H7 (cell line): Measurements from ENCODE around the gene TENT4B. TPM values are rescaled to one million over a fixed set of nuclear protein-coding genes. Genes with fewer than 3 reads are reported as not detected.
A peak's percentile ranks its signal among the peaks of the same experiment; 100 is the strongest.

Experiments used
- DNase-seq: peaks from one replicate; pipeline ENCODE4 v3.0.0; 2012
- H3K27me3 ChIP-seq: 2 replicates; pipeline ENCODE4 v1.6.0; 2011; ENCODE audit warnings: mild to moderate bottlenecking, low read length; ENCODE audit not compliant: control insufficient read depth, insufficient read depth
- H3K36me3 ChIP-seq: replicated peaks from 2 replicates; pipeline ENCODE4 v1.5.1; 2011; ENCODE audit warnings: low read length; ENCODE audit not compliant: control insufficient read depth, insufficient read depth
- H3K4me3 ChIP-seq: 2 replicates; pipeline ENCODE4 v1.5.1; 2011; ENCODE audit warnings: low read depth, mild to moderate bottlenecking, control low read depth, low read length, moderate library complexity; ENCODE audit not compliant: insufficient read depth
- total RNA-seq: library from RNA; depleted of rRNA; stranded (reverse); fragments of >200 nt; shearing (Covaris generic); gene quantifications from 2 replicates; pipeline ENCODE4 v1.2.3, GENCODE V29; 2014

TENT4B gene
- total RNA-seq, 1 experiment from 2014 or later: 9.7 TPM

DNA sequence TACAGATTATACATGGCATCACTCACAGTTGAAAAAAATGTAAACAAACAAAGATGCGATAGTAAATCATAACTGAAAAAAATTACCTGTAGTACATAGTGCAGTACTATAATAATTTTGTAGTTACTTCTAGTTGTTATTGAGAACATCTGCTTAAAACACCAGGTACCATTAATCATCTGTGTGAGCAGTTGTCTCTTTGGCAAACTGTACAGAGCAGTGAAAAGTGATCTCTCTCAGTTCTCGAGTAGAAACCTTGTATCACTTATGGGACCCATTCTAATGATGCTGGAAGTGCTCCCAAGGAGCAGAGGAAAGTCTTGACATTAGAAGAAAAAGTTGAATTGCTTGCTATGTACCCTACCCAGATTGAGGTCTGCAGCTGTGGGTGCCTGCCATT is 8.9 kb upstream of the TENT4B start:
- no peak for DNase-seq
- H3K4me3 ChIP-seq: no peak overlapping the region
- no peaks in the 10 kb centered on the region for H3K27me3 ChIP-seq
- no peaks in the 10 kb centered on the region for H3K36me3 ChIP-seq

DNA sequence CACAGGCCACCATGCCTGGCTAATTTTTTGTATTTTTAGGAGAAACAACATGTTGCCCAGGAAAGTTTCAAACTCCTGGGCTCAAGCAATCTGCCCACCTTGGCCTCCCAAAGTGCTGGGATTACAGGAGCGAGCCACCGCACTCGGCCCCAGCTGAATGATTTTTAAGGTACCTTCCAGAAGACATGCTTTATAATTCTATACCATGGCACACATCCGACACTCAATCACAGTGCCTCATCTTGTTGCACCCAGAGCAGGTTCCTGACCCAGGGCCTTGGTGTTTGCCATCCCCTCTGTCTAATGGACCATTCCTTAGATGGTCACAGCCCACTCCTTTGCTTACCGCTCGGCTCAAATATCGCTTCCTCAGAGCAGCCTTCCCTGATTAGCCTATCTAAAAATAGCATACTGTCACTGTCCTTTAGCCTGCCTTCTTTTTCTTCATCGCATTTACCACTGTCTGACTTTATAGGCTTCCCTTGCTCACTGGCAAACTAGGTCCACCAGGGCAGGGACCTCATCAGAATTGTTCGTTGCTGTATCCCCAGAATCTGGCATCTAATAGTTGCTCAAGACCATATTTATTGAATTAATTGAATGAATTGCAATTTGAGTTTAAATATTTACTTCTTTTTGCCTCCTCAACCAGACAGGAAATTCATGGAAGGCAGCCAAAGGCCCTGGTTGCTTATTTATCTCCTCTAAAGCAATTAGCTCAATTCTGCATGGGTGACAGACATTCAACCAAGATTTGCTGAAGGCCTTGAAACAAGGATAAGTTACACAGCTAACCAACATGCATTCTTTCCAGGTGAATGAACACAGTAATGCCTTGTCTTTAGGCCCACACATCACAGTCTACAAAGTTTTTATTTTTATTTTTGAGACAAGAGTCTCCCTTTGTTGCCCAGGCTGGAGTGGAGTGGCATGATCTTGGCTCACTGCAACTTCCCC is 6.3 kb upstream of the TENT4B start:
- Histone ChIP-seq H3K4me3 (no peak overlapping the region), H3K36me3 (no peaks in the 10 kb centered on the region), H3K27me3 (no peaks in the 10 kb centered on the region)
- DNase-seq: no peak

DNA sequence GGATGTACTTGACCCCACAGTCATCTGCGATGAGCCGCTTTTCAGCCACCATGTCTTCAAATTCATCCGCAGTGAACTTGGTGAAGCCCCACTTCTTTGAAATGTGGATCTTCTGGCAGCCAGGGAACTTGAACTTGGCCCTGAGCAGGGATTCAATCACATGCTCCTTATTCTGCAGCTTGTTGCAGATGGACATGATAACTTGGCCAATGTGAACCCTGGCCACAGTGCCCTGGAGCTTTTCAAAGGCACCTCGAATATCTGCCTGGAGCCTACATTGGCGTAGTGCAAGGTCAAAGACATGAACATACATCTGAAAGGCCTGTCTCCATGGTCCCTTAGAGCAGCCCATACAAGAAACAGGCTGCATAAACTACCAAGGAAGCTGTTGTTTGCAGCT is 1.8 kb upstream of the TENT4B start:
- H3K27me3 ChIP-seq: no peaks in the 10 kb centered on the region
- no peaks in the 10 kb centered on the region for H3K36me3 ChIP-seq
- no peak for DNase-seq
- H3K4me3 ChIP-seq: no peak overlapping the region

DNA sequence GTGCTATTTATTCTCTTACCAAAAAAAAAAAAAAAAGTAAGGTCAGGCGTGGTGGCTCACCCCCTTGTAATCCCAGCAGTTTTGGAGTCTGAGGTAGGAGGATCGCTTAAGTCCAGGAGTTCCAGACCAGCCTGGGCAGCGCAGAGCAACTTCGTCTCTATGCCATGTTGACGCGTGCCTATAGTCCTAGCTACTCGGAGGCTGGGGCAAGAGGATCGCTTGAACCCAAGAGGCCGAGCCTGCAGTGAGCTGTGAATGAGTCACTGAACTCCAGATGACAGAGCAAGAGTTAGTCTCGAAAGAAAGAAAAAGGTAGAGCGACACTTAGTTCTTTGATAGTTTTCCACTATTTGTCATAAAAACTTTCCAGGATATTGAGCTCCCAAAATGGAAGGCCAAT is 1.4 kb upstream of the TENT4B start:
- no peaks in the 10 kb centered on the region for H3K36me3 ChIP-seq
- no peaks in the 10 kb centered on the region for H3K27me3 ChIP-seq
- no peak for DNase-seq
- no peak overlapping the region for H3K4me3 ChIP-seq

DNA sequence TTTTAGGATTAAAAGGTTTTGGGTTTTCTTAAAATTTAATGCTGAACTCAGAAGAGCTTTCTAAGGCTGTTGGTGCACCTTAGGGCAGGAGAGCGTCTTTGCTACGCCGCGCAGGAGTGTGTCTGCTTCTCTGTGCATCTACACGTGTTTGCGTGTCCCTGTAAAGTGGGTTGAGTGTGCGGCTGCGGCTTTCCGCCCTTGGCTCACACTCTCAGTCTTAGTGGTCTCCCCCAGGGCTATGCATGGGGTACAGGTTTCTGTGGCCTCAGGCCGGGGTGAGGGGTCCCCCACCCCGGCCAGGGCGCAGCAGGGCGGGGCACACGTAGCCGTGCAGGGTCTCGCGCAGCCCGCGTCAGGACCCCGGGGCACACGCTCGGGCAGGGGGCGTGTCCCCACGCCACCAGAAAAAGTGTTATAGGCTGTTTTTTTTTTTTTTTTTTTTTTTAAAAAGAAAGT is 727 bp upstream of the TENT4B start:
- no peak for DNase-seq

DNA sequence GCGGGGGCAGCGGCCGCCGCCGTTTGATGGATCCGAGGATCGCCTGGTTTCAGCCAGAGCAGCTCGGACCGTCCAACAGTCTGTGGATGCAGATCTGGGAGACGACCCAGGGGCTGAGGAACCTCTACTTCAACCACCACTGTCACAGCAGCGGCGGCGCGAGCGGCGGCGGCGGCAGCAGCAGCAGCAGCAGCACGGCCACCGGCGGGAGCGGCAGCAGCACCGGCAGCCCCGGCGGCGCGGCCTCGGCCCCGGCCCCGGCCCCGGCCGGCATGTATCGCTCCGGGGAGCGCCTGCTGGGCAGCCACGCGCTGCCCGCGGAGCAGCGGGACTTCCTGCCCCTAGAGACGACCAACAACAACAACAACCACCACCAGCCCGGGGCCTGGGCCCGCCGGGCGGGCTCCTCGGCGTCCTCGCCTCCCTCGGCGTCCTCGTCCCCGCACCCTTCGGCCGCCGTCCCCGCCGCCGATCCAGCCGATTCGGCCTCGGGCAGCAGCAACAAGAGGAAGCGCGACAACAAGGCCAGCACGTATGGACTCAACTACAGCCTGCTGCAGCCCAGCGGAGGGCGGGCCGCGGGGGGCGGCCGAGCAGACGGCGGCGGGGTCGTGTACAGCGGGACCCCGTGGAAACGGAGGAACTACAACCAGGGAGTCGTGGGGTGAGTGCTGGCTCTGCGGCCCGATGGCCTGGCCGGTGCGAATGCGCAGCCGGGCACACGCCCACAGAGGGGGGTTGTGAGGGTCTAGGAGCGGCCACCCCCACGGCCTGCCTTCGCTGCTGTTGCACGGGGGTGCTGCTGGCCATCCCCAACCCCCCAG is 702 bp downstream of the TENT4B start:
- Histone ChIP-seq H3K4me3 (peak overlapping the region; percentile 90), H3K27me3 (no peaks in the 10 kb centered on the region), H3K36me3 (no peaks in the 10 kb centered on the region; the same call in 1 of the 2 replicates)
- DNase-seq: peak; percentile 76

More for the DNA sequence above, 727 bp upstream of the TENT4B start:
- Histone ChIP-seq H3K27me3 (no peaks in the 10 kb centered on the region), H3K4me3 (peak overlapping the region; percentile 84), H3K36me3 (no peaks in the 10 kb centered on the region)

DNA sequence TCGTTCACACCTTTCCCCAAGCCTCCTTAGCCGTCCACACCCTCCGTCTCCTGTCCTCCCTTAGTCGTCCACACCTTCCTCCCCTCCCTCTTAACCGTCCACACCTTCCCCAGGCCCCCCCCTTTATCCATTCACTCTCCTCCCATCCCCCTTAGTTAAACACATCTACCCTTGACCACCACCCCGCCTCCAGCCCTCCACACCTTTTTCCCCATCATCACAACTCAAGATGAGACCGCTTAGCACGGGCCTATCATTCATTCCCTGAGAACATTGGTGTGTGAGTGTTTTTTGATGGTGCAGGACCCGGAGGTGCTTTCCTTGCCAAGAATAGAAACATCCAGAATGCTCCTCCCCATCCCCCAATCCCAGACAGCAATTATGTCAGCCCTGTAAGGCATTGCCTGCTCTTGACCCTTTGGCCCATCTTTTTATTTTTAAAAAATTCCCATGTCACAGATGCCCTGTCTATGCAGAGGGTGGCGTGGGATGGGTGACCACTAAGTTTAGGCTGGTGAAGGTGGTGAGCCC is 1.4 kb downstream of the TENT4B start:
- DNase-seq: no peak
- H3K4me3 ChIP-seq: peak overlapping the region; percentile 90

DNA sequence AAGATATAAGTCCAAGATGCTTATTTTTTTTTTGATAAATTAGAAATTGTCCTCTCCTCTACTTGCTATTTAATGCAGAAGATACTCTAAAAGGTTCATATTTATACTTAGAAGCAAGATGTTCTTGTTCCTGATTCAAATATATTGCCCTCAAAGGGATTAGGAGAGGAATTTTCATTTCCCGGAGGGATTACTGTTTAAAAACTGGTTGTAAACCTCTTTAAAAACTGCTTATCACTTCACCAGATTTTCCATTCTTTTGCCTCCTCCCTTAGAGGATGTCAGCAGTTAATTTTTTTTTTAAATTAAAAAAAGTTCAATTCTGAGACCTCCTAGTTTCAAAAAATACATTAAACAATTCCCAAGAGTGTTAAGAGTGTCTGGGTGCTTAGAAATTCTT is 2.8 kb downstream of the TENT4B start:
- Histone ChIP-seq H3K27me3 (no peaks in the 10 kb centered on the region), H3K36me3 (no peaks in the 10 kb centered on the region; the same call in 1 of the 2 replicates), H3K4me3 (no peak overlapping the region)
- no peak for DNase-seq

More for the DNA sequence above, 1.4 kb downstream of the TENT4B start:
- no peaks in the 10 kb centered on the region for H3K27me3 ChIP-seq
- no peaks in the 10 kb centered on the region; the same call in 1 of the 2 replicates for H3K36me3 ChIP-seq

DNA sequence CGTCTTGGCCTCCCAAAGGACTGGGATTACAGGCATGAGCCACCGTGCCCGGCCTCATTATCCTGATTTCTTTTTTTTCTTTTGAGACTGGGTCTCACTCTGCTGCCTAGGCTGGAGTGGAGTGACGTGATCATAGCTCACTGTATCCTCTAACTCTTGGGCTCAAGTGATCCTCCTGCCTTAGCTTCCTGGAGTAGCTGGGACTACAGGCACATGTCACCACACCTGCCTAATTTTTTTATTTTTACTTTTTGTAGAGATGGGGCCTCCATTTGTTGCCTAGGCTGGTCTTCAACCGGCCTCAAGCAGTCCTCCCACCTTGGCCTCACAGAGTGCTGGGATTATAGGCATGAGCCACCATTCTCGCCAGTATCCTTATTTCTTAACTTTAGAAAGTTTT is 3.5 kb downstream of the TENT4B start:
- no peak overlapping the region for H3K4me3 ChIP-seq
- no peak for DNase-seq
- no peaks in the 10 kb centered on the region; the same call in 1 of the 2 replicates for H3K36me3 ChIP-seq
- H3K27me3 ChIP-seq: no peaks in the 10 kb centered on the region

DNA sequence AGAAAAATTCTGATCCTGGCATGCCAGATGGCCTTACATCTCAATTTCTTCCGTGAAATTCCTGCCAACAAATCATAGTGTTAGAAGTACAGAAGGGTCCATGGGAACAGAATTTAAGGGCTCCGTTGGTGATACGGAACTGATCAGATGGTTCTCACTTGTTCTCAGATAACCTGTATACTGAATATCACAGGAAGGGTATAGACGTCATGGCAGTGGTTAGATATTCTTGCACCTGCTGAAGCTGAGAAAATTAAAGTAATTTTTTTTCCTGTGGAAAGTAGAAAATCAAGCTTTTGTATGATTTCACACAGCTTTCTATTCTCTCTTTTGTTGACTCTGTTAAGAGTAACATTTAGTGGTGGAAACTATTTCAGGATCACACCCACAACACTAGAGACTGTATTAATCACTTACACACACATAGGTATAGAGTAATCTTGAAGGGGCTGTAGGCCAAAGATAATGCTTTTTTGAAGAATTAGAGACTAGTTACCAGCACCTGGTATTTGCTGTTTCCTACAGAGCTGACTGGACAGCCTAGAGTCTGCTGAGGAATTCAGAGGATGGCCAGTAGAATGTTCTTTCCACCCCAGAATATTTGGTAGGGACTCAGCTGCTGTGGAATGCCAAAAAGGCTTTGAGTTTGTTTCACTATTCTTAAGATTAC is 7.5 kb downstream of the TENT4B start:
- no peak for DNase-seq
- no peak overlapping the region for H3K4me3 ChIP-seq
- H3K36me3 ChIP-seq: no peaks in the 10 kb centered on the region; the same call in 1 of the 2 replicates
- H3K27me3 ChIP-seq: no peaks in the 10 kb centered on the region

DNA sequence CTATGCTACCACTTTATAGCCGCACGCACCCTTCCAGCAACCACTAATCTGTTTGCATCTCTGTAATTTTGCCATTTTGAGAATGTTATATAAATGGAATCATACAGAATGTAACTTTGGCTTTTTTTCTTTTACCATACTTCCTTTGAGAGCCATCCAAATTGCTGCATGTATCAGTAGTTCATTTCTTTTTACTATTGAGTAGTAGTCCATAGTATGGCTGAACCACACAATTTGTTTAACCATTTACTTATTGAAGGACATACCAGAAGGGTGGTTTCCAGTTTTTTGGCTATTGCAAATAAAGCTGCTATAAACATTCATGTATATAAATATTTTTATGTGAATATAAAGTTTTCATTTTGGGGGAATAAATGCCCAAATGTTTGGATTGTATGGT is 8.8 kb downstream of the TENT4B start:
- Histone ChIP-seq H3K4me3 (no peak overlapping the region), H3K27me3 (no peaks in the 10 kb centered on the region), H3K36me3 (no peaks in the 10 kb centered on the region; the same call in 1 of the 2 replicates)
- no peak for DNase-seq

DNA sequence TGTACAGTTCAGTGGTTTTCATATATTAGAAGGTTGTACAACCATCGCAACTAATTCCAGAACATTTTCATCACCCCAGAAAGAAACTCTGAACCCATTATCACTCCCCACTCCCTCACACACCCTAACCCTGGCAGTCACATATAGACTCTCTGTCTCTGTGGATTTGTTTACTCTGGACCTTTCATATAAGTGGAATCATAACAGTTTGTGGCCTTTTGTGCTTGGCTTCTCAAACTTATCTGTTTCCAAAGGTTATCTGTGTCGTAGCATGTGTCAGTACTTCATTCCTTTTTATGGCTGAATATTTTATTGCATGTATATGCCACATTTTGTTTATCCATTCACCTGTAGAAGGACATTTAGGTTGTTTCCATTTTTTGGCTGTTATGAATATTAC is 12.4 kb downstream of the TENT4B start:
- no peaks in the 10 kb centered on the region for H3K27me3 ChIP-seq
- no peak overlapping the region for H3K4me3 ChIP-seq
- no peak for DNase-seq
- H3K36me3 ChIP-seq: no peaks in the 10 kb centered on the region

DNA sequence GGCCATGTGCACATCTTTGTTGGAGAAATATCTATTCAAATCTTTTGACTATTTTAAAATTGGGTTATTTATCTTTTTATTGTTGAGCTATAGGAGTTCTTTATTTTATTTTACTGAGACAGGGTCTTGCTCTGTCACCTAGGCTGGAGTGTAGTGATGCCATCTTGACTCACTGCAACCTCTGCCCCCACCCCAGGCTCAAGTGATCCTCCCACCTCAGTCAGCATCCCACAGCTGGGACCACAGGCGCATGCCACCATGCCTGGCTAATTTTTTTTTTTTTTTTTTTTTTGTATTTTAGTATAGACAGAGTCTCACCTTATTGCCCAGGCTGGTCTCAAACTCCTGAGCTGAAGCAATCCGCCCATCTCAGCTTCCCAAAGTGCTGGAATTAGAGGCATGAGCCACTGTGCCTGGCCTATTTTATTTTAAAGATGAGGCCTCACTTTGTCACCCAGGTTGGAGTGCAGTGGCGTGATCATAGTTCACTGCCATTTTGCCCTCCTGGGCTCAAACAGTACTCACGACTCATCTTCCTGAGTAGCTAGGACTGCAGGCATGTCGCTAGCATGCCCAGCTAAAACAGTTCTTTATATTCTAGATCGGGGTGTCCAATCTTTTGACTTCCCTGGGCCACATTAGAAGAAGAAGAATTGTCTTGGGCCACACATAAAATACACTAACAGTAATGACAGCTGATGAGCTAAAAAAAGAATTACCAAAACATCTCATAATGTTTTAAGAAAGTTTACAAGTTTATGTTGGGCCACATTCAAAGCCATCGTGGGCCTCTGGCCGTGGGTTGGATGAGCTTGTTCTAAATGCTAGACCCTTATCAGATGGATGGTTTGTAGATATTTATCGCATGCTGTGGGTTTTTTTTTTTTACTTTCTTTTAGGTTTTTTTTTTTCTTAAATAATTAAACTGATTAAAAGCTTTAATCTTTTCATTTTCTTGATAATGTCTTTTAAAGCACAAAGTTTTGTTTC is 13.7 kb downstream of the TENT4B start:
- DNase-seq: no peak
- Histone ChIP-seq H3K4me3 (no peak overlapping the region), H3K36me3 (no peaks in the 10 kb centered on the region), H3K27me3 (no peaks in the 10 kb centered on the region)
